ENCODE measurements around the gene PRKCA. TPM values are rescaled to one million over a fixed set of nuclear protein-coding genes. Genes with fewer than 3 reads are reported as not detected.

The PRKCA gene
- total and polyA plus RNA-seq, 2 of the 13 experiments (the other 11 are each of a cell fraction or from before 2014, with no cell fraction given), result 18.5 to 21.5 TPM

- ChIA-PET POLR2A (no interaction called here), CTCF (ENCODE audit: low intra/inter-chr PET ratio, low total read pairs) (no interaction called here)
- no peak overlapping the region for H3K9ac ChIP-seq (ENCODE audit: insufficient read depth, low read depth, low read length)
- FAIRE-seq (no peak), DNase-seq (ENCODE audit: low spot score) (no peak), ATAC-seq (no peak)
- H3K9me3 ChIP-seq (ENCODE audit: low read length), result no peaks in the 10 kb centered on the region
- H3K79me2 ChIP-seq (ENCODE audit: insufficient read depth, low read length), result peaks cover 44% of the 10 kb centered on the region
- no peak overlapping the region for H3K27ac ChIP-seq (ENCODE audit: extremely low read length, insufficient read depth, low read length)
- H3K27me3 ChIP-seq (ENCODE audit: control insufficient read depth in 1 of 2, insufficient read depth in 2 of 2, low read length in 2 of 2), result no peaks in the 10 kb centered on the region
- BruUV-seq (replicated peaks), result no TSS peak
- TF ChIP-seq ZNF776 (CRISPR knock-in tag; IDR thresholded peaks at IDR 0.05) (no peak), TBP (CRISPR knock-in tag; IDR thresholded peaks at IDR 0.05) (no peak), ZNF781 (CRISPR knock-in tag; IDR thresholded peaks at IDR 0.05; ENCODE audit: borderline replicate concordance, not compliant biosample characterization) (no peak), MATR3 (CRISPR knock-in tag; IDR thresholded peaks at IDR 0.05) (no peak), ELK4 (CRISPR knock-in tag; IDR thresholded peaks at IDR 0.05; ENCODE audit: borderline replicate concordance) (no peak), ZNF484 (CRISPR knock-in tag; IDR thresholded peaks at IDR 0.05; ENCODE audit: borderline replicate concordance, low read depth) (no peak), FOXM1 (CRISPR knock-in tag; IDR thresholded peaks at IDR 0.05) (no peak), TARDBP (CRISPR knock-in tag; IDR thresholded peaks at IDR 0.05) (no peak), ZNF557 (CRISPR knock-in tag; IDR thresholded peaks at IDR 0.05) (no peak), NPAS2 (CRISPR knock-in tag; IDR thresholded peaks at IDR 0.05; ENCODE audit: borderline replicate concordance) (no peak), MIER3 (CRISPR knock-in tag; IDR thresholded peaks at IDR 0.05; ENCODE audit: borderline replicate concordance) (no peak), GPN1 (CRISPR knock-in tag; IDR thresholded peaks at IDR 0.05; ENCODE audit: borderline replicate concordance) (no peak), ZBTB42 (CRISPR knock-in tag; IDR thresholded peaks at IDR 0.05) (no peak)
- TF ChIP-seq, protein P1, sequence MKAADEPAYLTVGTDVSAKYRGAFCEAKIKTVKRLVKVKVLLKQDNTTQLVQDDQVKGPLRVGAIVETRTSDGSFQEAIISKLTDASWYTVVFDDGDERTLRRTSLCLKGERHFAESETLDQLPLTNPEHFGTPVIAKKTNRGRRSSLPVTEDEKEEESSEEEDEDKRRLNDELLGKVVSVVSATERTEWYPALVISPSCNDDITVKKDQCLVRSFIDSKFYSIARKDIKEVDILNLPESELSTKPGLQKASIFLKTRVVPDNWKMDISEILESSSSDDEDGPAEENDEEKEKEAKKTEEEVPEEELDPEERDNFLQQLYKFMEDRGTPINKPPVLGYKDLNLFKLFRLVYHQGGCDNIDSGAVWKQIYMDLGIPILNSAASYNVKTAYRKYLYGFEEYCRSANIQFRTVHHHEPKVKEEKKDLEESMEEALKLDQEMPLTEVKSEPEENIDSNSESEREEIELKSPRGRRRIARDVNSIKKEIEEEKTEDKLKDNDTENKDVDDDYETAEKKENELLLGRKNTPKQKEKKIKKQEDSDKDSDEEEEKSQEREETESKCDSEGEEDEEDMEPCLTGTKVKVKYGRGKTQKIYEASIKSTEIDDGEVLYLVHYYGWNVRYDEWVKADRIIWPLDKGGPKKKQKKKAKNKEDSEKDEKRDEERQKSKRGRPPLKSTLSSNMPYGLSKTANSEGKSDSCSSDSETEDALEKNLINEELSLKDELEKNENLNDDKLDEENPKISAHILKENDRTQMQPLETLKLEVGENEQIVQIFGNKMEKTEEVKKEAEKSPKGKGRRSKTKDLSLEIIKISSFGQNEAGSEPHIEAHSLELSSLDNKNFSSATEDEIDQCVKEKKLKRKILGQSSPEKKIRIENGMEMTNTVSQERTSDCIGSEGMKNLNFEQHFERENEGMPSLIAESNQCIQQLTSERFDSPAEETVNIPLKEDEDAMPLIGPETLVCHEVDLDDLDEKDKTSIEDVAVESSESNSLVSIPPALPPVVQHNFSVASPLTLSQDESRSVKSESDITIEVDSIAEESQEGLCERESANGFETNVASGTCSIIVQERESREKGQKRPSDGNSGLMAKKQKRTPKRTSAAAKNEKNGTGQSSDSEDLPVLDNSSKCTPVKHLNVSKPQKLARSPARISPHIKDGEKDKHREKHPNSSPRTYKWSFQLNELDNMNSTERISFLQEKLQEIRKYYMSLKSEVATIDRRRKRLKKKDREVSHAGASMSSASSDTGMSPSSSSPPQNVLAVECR (CRISPR knock-in tag; IDR thresholded peaks at IDR 0.05; ENCODE audit: borderline replicate concordance), result no peak
- intact Hi-C loops (cut with micrococcal nuclease; ENCODE audit: unreplicated experiment), result no loop called here
- H3K4me3 ChIP-seq (replicated peaks in 1 of 3; ENCODE audit: insufficient read depth in 1 of 3, low read depth in 2 of 3, low read length in 3 of 3), result no peak overlapping the region
- in situ Hi-C loops (cut with HindIII; ENCODE audit: extremely low pct_ligation_motif_present, low pct_unique_long_range_greater_than_20kb), result no loop called here
- H4K20me1 ChIP-seq (ENCODE audit: insufficient read depth, low read length), result no peaks in the 10 kb centered on the region
- H3K36me3 ChIP-seq (replicated peaks in 1 of 2; ENCODE audit: control insufficient read depth in 1 of 2, insufficient read depth in 2 of 2, low read length in 2 of 2), result peaks cover 11 to 29% of the 10 kb centered on the region in 2 experiments
- no peak overlapping the region for H2AFZ ChIP-seq (ENCODE audit: low read length)
- H3K4me2 ChIP-seq (ENCODE audit: low read depth, low read length), result no peak overlapping the region
- 0 out of 2 replicates have a peak, but pooled peaks cover 7% of the 10 kb centered on the region for H3K4me1 ChIP-seq (ENCODE audit: insufficient read depth, low read length)
Observed at GRCh38 chr17:66313325-66313724, 10.9 kb downstream of the PRKCA start.

Measured in HepG2 (cell line).